OCI-LY1 (cell line): ENCODE results near the gene HORMAD2.

Experiments
- EZH2 ChIP-seq: fragments of 200-600 bp; sonication (generic), shearing (Covaris generic); IDR thresholded peaks from 2 replicates; pipeline ENCODE4 v1.8.0; 2017; ENCODE audit warnings: borderline replicate concordance, mixed run types, mild to moderate bottlenecking, antibody characterized with exemption, low read length, moderate library complexity, mixed read lengths
- TF ChIP-seq, protein P1 (sequence below): fragments of 200-600 bp; sonication (generic), shearing (Covaris generic); IDR thresholded peaks from 2 replicates; pipeline ENCODE4 v1.5.1; 2017; ENCODE audit warnings: mild to moderate bottlenecking, antibody characterized with exemption, low read length, moderate library complexity, mixed read lengths

DNA sequence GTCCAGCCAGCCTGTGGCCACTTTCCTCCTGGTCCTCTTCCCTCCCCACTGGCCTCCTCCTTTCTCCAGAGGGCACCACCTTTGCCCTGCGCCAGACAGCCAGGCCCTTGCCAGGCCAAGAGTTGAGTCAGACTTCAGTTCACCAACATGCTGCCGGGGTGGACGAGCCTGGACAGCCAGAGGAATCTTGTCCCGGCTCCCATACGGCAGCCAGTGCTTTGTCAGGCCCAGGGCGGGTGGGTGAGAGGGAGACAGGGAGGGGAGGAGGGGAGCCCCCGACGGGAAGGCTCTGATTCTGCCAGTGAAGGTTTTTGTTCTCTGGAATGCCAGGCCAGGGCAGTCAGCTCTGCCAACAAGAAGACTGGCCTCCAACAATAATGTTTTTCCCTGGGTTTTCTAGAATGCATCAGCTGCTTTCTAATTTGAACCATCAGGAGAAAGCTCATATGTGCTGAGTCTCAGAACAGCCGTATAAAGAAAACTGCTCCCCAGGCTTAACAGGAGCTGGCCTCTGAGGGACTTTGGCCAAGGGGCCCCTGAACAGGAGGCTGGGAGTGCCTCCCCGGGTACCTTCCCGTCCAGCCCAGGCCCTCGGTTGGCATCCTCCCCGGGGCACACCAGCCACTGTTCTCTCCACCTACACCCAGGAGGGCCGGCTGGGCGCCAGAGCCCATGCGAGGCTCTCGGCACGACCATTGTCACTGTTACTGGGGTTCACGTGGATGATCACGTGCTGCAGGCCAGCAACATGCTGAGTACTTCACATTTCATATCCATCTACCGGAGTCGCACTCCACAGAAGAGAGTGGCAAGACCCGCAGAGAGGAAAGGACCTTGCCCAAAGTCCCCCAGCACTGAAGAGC, 137.7 kb downstream of the HORMAD2 start:
- TF ChIP-seq EZH2: no peak
- TF ChIP-seq, protein P1, sequence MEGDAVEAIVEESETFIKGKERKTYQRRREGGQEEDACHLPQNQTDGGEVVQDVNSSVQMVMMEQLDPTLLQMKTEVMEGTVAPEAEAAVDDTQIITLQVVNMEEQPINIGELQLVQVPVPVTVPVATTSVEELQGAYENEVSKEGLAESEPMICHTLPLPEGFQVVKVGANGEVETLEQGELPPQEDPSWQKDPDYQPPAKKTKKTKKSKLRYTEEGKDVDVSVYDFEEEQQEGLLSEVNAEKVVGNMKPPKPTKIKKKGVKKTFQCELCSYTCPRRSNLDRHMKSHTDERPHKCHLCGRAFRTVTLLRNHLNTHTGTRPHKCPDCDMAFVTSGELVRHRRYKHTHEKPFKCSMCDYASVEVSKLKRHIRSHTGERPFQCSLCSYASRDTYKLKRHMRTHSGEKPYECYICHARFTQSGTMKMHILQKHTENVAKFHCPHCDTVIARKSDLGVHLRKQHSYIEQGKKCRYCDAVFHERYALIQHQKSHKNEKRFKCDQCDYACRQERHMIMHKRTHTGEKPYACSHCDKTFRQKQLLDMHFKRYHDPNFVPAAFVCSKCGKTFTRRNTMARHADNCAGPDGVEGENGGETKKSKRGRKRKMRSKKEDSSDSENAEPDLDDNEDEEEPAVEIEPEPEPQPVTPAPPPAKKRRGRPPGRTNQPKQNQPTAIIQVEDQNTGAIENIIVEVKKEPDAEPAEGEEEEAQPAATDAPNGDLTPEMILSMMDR: no peak
